ENCODE data around the gene GLCE. TPM values are rescaled to one million over a fixed set of nuclear protein-coding genes. Genes with fewer than 3 reads are reported as not detected.
A peak's percentile ranks its signal among the peaks of the same experiment; 100 is the strongest.

GLCE gene
- total RNA-seq, 1 experiment from 2014 or later = 12.5 TPM

GRCh38 chr15:69223083-69223813, 62.8 kb downstream of the GLCE start:
- POLR2A ChIA-PET = no interaction called here
- no peak overlapping the region for H3K4me3 Mint-ChIP-seq
- no peak for TF ChIP-seq ZSCAN18 (CRISPR knock-in tag; IDR thresholded peaks at IDR 0.05)
- no peak for TF ChIP-seq ZNF121 (CRISPR knock-in tag; IDR thresholded peaks at IDR 0.05)
- TF ChIP-seq ZNF532 (CRISPR knock-in tag; IDR thresholded peaks at IDR 0.05; ENCODE audit: borderline replicate concordance) = no peak
- TF ChIP-seq ARID4B (CRISPR knock-in tag; IDR thresholded peaks at IDR 0.05; ENCODE audit: borderline replicate concordance) = no peak
- TF ChIP-seq NR2C2 (CRISPR knock-in tag; IDR thresholded peaks at IDR 0.05) = no peak
- TF ChIP-seq TP53 (CRISPR knock-in tag; IDR thresholded peaks at IDR 0.05) = no peak
- peaks cover 15% of the 10 kb centered on the region for H3K4me1 Mint-ChIP-seq
- H3K9me3 Mint-ChIP-seq = peaks cover 12% of the 10 kb centered on the region
- H3K27me3 Mint-ChIP-seq (ENCODE audit: low read depth) = no peaks in the 10 kb centered on the region
- CTCF ChIA-PET = interaction anchor here (1.1 to 3.1 kb wide), 4 partner anchors 10 to 142 kb away, joined by 3 to 10 read pairs (median 8); partner anchors contain the start of gene GLCE
- H3K36me3 Mint-ChIP-seq = peaks cover 11% of the 10 kb centered on the region
- no peak for DNase-seq (ENCODE audit: low spot score)
- no peak overlapping the region for H3K27ac Mint-ChIP-seq
- ATAC-seq = no peak

- peaks cover 15% of the 10 kb centered on the region for H3K4me1 Mint-ChIP-seq
- H3K36me3 Mint-ChIP-seq = peaks cover 14% of the 10 kb centered on the region
- H3K9me3 Mint-ChIP-seq = peaks cover 12% of the 10 kb centered on the region
- H3K27ac Mint-ChIP-seq = no peak overlapping the region
- POLR2A ChIA-PET = no interaction called here
- ATAC-seq (peak; percentile 81), DNase-seq (ENCODE audit: low spot score) (peak; percentile 18)
- H3K4me3 Mint-ChIP-seq = no peak overlapping the region
- CTCF ChIA-PET = interaction anchor here (0.6 to 3.1 kb wide), 7 partner anchors 16 to 168 kb away, joined by 3 to 29 read pairs (median 6); partner anchors contain the start of gene GLCE
- no peaks in the 10 kb centered on the region for H3K27me3 Mint-ChIP-seq (ENCODE audit: low read depth)
- TF ChIP-seq PREB (CRISPR knock-in tag; IDR thresholded peaks at IDR 0.05; ENCODE audit: borderline replicate concordance) (no peak), MAX (CRISPR knock-in tag; IDR thresholded peaks at IDR 0.05) (no peak), NR3C1 (CRISPR knock-in tag; conservative IDR thresholded peaks at IDR 0.05; ENCODE audit: low read depth) (no peak), CREB1 (CRISPR knock-in tag; IDR thresholded peaks at IDR 0.05) (no peak), ZNF281 (CRISPR knock-in tag; IDR thresholded peaks at IDR 0.05) (no peak), ETV6 (CRISPR knock-in tag; IDR thresholded peaks at IDR 0.05) (no peak), GABPB1 (CRISPR knock-in tag; IDR thresholded peaks at IDR 0.05) (0 out of 2 replicates have a peak, but pooled peaks have one; percentile 29), KAT7 (CRISPR knock-in tag; IDR thresholded peaks at IDR 0.05; ENCODE audit: borderline replicate concordance) (no peak), OVOL2 (CRISPR knock-in tag; IDR thresholded peaks at IDR 0.05; ENCODE audit: borderline replicate concordance) (no peak), SMAD3 (CRISPR knock-in tag; IDR thresholded peaks at IDR 0.05; ENCODE audit: borderline replicate concordance) (no peak), CREM (CRISPR knock-in tag; IDR thresholded peaks at IDR 0.05) (no peak), USF2 (CRISPR knock-in tag; IDR thresholded peaks at IDR 0.05) (peak; percentile 62)
Observed at GRCh38 chr15:69224383-69224782, 63.9 kb downstream of the GLCE start.

Measured in WTC11 (cell line).